PFSK-1 (cell line): ENCODE measurements around the gene SRMS.

Source experiments
- REST ChIP-seq, 2 experiments: IDR thresholded peaks; 2 replicates each; pipeline versions ENCODE4 v1.6.1 to v1.8.0; 2011 to 2012; ENCODE audit warnings: low read depth in 2 of 2, low read length in 2 of 2, control low read depth in 1 of 2, inconsistent platforms in 1 of 2, mild to moderate bottlenecking in 1 of 2, moderate library complexity in 1 of 2; ENCODE audit not compliant: insufficient read depth in 1 of 2
- SIN3A ChIP-seq: IDR thresholded peaks from 2 replicates; pipeline ENCODE4 v1.6.1; 2012; ENCODE audit warnings: mild to moderate bottlenecking, low read length, moderate library complexity, borderline replicate concordance; ENCODE audit not compliant: insufficient read depth
- TAF1 ChIP-seq: IDR thresholded peaks from 2 replicates; pipeline ENCODE4 v1.6.1; 2012; ENCODE audit warnings: low read length, control low read depth, borderline replicate concordance; ENCODE audit not compliant: insufficient read depth

DNA sequence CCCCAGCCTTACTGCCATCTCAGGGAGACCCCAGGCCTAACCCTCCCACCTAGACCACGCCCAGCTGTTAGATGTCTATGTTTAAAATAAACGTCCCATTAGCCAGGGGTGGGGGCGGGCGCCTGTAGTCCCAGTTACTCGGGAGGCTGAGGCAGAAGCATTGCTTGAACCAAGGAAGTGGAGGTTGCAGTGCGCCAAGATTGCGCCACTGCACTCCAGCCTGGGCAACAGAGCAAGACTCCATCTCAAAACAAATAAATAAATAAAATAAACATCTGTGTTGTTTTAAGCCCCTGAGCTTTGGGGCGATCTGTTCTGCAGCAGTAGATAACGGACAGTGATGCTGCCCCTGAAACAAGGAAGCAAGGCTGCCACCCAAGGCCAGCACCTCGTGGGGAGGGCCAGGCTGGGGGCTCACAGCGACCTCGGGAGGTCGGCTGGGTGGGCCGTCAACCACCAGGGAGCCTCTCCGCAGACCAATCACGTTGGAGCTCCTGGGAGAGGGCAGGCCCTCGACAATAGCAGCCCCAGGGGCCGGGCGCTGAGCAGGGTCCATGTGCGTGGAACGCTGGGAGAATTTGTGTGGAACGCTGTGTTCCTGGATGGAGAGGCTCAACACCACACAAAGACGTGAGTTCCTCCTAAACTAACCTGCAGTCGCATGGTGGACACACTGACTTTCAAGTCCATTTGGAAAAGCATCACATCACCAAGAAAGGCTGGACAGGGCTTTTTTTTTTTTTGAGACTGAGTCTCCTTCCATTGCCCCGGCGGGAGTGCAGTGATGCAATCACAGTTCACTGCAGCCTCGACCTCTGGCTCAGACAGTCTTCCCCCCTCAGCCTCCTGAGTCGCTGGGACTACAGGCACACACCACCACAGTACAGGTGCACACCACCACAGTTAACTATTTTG, 27.5 kb upstream of the SRMS start:
- TF ChIP-seq REST (IDR thresholded peaks at IDR 0.05; ENCODE audit: insufficient read depth in 1 of 2, low read depth in 2 of 2, low read length in 2 of 2) (no peak), SIN3A (no peak), TAF1 (no peak)
